DND-41 (cell line): ENCODE data around the gene OVCH1.

Source experiments
- CTCF ChIP-seq: IDR thresholded peaks from 2 replicates; pipeline ENCODE4 v1.5.1; 2012; ENCODE audit warnings: borderline replicate concordance, low read length, moderate library complexity, mild to moderate bottlenecking; ENCODE audit not compliant: poor library complexity, severe bottlenecking; ENCODE audit errors: extremely low read depth
- EZH2 ChIP-seq: IDR thresholded peaks from 3 replicates; pipeline ENCODE4 v1.6.1; 2012; ENCODE audit warnings: borderline replicate concordance, low read depth, mild to moderate bottlenecking, moderate library complexity, low read length, inconsistent platforms; ENCODE audit not compliant: severe bottlenecking

- no peak for TF ChIP-seq CTCF
- TF ChIP-seq EZH2: no peak
Observed at GRCh38 chr12:29430716-29431044, 66.8 kb downstream of the OVCH1 start.
